HG03159 (cell line): Measurements from ENCODE around the gene EMD.

Source experiments
- ATAC-seq: cut with Tn5 transposase; IDR thresholded peaks from one replicate; pipeline ENCODE4 v1.9.1; 2021; ENCODE audit warnings: mild to moderate bottlenecking, moderate library complexity; ENCODE audit not compliant: unreplicated experiment

EMD gene

DNA sequence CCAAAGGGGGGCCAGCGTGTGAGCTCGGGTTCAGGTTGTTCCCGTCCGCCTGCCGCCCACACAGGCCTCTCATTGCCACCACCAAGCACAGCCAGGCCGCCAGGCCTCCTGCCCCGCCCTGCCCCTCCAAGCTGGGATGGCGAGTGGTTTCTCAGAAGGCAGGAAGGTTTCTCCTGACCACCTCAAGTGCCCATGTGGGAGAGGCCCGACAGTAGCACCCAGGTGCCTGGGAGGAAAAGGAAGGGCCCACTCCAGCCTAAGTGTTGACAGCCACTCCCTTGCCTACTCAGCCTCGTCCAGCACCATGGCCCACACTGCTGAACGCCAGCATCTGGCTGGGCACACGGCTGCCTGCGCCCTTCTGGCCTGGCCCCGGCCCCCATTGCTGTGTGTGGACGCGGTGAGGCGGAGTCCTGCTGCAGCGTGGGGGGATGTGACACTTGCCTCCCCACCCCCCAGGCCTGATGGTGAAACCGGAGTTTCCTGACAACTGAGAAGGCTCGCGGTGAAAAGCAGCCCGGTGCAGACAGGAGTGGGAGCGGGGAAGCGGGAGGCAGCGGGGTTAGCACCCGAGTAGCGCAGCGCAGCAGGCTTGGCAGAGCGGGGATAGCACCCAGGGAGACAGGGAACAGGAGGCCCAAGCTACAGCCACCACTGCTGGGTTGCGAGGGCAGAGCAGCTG, 23.9 kb upstream of the EMD start:
- no peak for ATAC-seq

DNA sequence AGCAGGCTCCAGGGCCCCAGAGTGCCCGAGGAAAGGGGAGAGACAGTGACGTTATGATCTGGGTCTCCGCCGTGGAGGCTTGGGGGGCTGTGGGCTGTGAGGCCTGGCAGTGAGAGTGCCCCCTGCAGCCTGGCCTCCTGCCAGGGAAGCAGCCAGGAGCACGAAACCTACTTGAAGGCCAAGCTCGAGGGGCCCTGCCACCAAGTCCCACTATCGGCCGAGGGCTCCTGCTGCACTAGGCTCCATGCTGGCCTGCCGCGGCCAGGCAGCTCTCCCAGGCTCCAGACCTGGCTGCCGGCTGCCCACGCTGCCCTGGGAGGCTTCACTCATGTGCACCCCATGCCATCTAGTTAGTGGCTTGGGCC, 23.3 kb upstream of the EMD start:
- ATAC-seq, result no peak

DNA sequence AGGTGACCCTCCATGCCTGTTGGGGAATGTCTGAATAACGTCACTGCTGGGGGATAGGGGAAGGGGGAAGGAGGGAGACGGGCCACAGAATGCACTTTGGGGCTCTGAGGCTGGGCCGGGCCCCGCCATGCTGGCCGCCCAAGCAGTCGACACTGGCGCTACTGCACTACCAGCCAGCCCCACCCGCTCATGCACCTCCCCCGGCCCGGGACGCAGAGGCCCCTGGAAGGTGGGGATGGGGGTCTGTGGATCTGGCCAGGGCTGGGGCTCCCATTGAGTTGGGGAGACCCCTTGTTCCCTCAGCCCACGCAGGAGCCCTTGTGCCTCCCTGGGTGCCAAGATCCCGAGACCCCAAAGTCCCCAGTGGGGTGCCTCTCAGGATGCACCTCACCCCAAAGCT, 22.5 kb upstream of the EMD start:
- ATAC-seq, result no peak

DNA sequence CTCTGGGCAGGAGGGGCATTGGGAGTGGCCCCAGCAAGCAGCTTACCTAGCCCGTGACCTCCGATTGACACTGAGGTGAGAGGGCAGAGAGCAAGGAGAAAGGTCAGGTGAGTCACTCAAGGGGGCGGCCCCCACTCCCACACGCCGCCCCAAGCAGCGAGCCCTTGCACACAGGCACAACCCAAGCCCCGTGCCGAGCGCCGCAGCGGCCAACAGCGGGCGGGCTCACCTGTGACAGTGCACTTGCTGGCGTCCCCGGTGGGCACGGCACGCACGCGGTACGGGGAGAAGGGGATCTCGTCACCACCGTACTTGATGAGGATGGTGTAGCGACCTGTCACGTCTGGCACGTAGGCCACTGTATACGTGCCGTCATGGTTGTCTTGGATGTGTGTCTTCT, 21.9 kb upstream of the EMD start:
- no peak for ATAC-seq

DNA sequence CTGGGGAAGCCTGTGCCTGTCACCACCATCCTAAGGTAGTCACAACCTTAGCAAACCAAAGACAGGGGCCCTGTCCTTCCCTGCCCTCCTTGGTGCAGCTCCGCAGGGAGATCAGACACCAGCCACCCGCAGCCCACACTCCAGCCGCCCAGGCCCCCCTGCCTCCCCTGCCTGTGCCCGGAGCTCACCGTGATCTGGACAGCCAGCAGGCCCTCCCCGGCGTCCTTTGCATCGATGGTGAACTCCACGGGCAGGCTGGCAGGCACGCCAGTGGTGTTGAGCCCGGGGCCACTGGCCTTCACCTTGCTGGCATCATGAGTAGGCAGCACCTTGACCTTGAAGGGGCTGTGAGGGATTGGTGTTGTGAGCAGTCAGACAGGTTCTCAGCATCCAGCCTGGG, 21.1 kb upstream of the EMD start:
- ATAC-seq, result no peak

DNA sequence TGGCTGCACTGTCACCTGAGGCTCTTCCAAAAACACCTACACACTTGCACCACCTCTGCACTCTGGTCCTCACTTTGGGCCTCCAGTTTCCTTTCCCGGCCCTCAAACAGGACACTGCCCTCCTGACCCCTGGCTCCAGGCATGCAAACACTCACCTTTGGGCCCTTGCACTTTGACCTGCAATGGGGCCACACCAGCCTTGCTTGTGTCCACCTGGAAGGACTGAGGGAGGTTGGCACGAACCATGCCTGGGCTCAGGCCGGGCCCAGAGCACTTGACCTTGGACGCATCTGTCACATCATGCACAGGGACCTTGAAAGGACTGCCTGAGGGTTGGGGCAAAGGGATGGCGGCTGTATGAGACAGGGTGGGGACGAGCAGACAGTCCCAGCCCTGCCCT, 20.3 kb upstream of the EMD start:
- no peak for ATAC-seq

DNA sequence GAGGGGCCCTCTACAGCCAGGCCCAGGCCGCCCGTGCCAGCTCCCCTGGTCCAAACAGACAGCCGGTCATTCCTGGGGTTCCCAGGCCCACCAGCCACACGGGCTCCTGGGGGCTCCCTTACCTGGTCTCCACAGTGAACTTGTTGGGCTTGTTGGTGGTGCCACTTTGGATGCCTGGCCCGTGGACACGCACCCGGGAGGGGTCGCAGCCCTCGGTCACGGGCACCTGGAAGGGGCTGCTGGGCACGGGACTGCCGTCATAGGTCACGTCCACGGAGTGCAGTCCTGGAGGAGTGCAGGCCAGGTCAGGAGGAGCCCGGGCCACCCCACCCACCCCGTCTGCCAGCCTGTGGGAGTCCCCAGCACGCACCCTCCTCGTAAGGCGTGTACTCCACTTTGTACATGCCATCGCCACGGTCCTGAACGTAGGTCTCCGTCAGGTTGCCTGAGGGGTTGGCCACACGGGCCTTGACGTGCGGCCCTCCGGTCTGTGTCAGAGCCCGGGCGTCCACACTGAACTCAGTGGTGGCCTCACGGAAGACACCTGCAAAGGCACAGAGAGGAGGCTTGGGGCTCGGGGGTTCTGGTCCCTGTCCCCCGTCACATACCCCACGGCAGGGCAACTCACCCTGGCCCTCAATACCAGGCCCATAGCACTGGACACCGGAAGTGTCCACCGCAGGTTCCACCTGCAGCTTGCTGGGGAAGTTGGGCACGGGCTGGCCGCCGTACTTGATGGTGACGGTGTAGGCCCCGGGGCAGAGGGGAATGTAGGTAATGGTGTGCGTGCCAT, 19.5 kb upstream of the EMD start:
- ATAC-seq, result no peak

DNA sequence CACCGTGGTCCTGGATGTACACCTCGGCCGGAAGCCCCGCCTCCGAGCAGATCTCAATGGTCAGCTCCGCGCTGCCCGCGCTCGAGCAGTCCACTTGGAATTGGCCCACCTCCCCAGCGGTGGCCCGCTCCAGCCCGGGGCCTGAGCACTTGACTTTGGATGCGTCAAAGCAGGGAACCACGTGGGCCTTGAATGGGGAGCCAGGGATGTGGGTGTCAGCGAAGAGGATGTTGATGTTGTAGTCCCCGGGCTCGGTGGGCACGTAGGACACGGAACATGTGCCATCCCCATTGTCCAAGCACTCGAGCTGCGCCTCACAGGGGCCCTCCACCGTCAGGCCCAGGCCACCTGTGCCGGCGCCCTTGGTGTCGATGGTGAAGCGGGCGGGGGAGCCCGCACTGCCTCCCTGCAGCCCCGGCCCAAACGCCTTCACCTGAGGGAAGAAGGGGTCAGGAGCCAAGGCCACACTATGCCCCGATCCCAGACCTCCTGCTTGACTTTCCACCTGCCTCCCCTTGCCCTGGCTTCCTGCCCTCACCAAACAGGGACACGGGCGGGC, 18.9 kb upstream of the EMD start:
- no peak for ATAC-seq

DNA sequence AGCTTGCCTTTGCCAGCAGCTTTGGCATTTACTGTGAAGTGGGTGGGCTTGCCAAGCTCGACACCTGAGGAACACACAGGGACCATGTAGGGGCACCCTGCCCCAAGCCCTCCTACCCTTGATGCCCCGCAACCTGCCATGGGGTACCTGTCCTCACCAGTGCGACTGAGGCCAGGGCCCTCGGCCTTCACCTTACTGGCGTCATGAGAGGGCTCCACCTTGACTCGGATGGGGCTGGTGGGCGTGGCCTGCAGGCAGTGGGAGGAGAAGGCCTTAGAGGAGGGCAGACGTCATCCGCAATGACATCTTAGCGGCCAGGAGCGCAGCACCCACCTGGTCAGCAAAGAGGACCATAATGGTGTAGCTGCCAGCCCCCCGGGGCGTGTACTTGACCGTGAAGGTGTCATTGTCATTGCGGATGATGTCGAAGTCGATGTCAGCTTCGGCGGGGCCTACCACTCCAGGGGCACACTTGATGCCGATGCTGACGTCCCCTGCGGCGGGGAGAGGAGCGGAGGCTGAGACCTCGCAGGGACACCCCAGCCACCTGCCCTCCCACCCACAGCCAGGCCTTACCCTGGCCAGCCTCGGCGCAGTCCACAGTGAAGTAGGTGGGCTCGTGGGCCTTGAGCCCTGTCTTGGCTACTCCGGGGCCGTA, 16.9 kb upstream of the EMD start:
- ATAC-seq, result no peak

DNA sequence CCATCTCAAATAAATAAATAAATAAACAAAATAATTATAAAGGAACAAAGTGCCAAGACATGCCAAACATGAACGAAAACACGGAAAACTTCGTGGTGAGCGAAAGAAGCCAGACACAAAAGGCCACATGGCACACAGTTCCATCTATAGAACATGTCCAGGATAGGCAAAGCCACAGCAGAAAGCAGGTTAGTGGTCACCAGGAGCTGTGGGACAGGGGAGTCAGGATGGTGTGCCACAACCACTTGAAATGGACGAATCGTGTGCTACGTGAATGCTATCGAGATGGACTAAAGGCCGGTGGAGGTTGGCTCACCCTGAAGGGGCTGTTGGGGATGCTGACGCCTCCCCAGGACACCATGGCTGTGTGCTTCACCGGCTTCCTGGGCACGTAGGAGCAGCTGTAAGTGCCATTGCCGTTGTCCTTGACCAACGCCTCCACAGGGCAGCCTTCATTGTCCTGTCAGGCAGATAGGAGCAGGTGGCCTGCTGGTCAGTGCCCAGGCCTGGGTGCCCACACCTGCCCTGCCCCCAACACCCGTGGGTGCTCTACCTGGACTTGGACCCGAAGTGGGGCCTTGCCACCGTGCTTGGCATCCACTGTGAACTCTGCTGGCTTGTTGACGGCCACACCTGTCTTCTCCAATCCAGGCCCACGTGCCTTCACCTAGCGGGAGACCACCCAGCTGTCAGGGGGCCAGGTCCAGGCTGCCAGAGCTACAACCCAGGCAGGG, 15.2 kb upstream of the EMD start:
- ATAC-seq, result no peak

DNA sequence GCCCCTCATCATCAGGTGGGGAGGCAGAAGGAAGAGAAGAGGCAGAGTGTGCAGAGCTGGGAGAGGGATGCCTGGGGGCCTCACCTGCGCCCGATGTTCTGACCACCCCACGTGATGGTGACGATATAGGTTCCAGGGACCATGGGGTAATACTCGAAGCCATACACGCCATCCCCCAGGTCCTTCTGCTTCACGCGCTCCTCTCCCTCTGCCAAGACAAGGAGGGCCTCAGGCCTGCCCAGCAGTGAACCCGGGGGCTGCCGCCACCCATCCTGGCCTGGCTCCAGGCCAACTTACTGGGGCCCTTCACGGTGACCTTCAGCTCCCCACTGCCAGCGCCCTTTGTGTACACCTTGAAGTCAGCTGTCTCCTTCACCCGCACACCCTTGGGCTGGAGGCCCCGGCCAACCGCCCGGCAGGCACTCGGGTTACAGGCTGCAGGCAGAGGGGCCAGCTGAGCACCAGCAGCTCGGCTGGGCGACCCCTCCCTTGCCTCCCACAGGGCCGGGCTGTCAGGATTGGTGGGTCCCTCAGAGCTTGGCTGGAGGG, 14.0 kb upstream of the EMD start:
- ATAC-seq, result no peak

DNA sequence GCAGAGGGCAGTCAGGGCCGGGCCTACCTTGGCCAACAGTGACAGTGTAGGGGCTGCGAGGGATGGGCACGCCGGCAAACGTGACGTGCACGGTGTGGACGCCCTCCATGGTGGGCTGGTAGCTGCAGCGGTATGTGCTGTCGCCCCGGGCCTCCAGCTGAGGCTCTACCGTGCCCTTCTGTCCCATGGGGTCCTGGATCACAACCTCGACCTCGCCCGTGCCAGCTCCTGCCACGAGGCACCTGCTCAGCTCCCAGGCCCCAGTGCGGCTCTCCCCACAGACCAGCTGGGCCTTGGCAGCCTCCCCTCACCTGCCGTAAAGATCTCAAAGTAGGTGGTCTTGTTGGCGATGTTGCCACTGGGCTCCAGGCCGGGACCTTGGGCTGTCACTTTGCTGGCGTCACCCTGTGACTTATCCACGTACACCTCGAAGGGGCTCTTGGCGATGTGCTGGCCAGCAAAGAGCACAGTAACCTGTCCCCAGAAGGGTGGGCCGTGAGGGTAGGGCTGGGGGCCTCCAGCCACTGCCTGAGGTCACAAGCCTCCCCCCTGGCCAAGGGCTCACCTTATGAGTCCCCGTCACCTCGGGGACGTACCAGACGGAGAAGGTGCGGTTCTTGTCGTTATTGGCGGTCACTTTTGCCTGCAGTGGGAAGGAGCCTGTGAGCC, 13.0 kb upstream of the EMD start:
- no peak for ATAC-seq

DNA sequence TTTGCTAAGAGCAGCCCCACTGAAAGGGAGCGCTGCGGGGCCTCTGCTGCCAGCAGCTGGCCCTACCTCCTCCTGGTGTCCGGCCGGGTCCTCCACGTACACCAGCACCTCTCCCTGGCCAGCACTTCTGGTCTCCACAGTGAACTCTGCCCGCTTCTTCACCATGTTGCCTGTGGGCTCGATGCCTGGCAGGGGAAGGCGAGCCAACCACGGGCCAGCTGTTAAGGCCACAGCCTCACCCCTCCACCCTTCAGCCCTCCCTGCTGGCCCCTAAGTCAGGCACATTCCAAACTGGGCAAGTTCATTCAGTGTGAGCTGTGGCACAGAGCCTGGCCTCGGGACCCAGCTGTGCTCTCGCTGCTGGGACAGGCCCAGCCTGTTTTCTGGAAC, 12.4 kb upstream of the EMD start:
- ATAC-seq, result no peak

DNA sequence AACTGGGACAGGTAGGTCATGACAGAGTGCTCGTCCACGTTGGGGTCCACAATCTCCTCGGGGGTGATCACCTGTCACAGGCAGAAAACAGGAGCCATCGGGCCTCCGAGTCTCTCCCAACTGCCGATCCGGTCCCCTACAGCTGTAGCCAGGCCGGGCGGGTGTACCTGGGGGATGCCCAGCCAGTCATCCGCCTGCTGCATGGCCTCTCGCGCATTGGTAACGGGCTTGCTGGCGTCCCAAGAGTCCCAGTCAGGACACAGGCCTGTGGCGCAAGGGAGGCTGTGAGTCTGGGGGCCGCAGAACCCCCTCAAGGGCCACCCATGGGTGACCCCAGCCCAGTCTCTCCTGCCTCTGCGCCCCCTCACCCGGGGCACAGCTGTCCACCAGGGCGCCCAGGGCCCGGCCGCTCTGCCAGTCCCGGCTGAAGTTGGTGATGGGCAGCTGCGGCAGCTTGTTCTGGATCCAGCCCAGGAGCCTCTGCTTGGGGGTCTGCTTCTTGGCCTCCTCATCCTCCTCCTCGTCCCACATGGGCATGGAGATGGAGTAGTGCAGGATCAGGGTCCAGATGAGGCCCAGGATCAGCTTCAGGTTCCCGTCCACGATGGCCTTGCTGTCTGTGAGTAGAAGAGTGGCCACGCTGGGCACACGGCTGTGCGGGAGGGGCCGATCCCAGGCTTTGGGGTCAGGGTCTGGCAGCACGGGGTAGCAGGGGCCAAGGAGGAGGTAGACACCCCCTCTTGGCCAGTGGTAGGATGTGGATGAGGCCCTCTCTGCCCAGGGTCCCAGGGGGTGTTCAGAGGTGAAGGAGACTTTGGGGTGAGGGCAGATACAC, 11.4 kb upstream of the EMD start:
- no peak for ATAC-seq

DNA sequence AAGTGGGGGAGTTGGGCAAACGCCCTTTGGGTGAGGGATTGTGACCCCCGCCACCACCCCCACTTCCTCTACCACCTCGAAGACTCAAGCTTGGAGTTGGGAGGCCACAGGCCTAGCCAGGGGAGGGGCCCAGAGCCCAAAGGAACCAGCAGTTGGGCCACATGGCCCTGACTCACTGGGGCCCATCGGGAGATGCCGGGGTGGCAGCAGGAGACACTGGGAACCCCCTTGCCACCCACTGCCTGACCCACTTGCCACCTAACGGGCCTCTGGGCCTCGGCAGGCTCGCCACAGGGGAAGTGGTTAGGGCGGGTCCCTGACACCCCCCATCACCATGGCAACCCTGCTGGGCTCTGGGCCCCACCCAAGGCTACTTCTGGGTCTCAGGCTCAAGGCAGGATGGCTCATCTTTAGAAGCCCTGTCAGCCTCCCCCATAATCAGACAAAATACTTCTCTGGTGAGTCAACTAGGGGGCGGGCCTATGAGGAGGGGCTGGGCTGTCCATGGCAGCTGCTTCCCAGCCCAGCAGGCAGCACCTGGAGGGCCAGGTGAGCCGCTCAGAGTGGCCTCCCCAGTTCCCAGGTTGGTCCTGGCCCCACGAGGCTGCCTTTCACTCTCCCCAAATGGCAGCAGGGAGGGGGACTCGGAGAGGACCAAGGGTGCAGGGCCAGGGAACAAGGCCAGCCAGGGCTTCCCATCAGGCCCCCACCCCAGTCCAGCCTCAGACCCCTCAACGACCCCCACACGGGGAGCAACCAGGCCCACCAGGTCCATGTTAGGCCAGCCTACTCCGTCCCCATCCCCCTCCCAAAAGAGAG, 10.3 kb upstream of the EMD start:
- ATAC-seq, result no peak

DNA sequence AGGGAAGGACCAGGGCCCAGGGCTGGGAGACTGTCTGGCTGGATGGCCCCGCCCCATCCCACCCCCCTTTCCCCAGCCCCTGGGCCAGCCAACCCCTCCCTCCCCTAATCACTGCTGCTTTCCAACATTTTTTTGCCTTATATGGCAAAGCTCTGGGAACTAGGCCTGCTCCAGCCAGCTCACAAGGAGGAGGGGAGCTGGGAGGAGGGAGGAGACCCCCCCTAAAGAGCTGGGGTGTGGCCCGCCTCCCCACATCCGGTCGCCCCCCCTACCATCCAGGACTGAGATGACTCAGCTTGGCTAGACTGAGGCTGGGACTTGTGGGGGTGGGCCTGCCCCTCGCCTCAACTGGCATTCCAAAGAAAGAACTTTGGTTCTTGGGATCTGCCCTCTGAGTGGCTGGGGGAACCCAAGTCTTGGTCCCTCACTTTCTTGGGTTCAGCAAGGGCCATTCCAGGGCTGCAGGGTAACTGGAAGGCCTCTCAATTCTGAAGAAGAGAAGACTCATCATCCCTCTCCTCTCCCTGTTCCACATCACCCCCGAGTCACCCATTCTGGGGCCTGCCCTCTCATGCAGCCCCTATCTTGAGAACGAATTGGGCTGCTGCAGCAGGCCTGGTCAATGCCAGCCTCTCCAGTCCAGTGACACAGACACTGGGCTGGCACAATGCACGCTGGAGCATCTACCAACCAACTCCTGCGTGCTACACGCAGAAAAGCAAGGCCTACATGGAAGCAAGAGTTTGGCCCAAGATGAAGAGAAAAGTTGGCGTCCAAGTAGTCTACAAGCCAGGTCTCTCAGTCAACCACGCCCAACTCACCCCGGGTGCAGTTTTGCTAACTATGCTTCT, 9.4 kb upstream of the EMD start:
- ATAC-seq, result no peak

DNA sequence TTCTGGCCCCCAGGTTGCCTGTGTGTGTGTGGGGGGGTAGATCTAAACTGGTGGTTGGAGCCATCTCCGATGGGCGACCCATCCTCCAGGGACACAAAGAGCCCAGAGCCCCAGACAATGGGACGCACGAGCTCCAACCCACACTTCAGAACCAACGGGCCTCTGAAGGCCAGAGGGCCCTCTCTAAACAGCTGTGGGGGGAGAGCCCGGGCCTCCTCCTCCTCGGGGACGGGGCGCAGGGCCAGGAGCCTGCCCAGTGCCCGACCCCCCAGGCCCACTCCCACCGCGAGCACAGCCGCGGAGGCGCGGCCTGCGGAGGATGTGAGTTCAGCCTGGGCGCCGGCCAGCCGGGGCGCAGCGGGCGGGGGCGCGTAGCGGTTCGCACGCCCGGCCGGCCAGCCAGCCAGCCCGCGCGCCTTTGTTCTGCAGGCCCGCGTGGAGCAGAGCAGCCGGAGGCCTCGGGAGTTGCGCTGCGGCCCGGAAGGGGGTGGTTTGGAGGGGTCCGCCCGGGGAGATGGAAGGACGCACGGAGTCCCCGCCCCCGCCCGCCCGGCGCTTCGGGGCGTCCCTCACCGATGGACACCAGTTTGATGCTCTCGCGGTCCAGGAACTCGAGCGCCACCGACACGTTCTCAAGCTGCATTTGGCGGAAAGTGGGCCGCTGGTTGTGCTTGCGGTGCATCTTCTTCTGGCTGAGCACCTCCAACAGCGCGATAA, 8.6 kb upstream of the EMD start:
- no peak for ATAC-seq
